Loucy (cell line): ENCODE measurements around the gene PRM1.

Source experiments
- H2AFZ ChIP-seq: fragments of 200-600 bp; sonication (generic); 2 replicates; pipeline ENCODE4 v1.6.0; 2016; ENCODE audit warnings: antibody characterized with exemption, mild to moderate bottlenecking, low read length, moderate library complexity
- H3F3A ChIP-seq: fragments of 200-600 bp; 2 replicates; pipeline ENCODE4 v1.6.0; 2016; ENCODE audit warnings: antibody characterized with exemption, low read depth, mild to moderate bottlenecking
- H3K27me3 ChIP-seq: fragments of 200-600 bp; sonication (generic); 2 replicates; pipeline ENCODE4 v1.6.1; 2014; ENCODE audit warnings: low read length, mild to moderate bottlenecking; ENCODE audit not compliant: insufficient read depth, poor library complexity, severe bottlenecking
- H3K36me3 ChIP-seq: fragments of 200-600 bp; sonication (generic); 2 replicates; pipeline ENCODE4 v1.6.1; 2016; ENCODE audit warnings: low read length; ENCODE audit not compliant: insufficient read depth
- H3K4me1 ChIP-seq: fragments of 200-600 bp; sonication (generic); 2 replicates; pipeline ENCODE4 v1.5.1; 2014; ENCODE audit warnings: low read length, mild to moderate bottlenecking; ENCODE audit not compliant: insufficient read depth, poor library complexity, severe bottlenecking
- H3K4me2 ChIP-seq: fragments of 200-600 bp; sonication (generic); 2 replicates; pipeline ENCODE4 v1.6.0; 2014; ENCODE audit warnings: antibody characterized with exemption, low read length, low read depth, mild to moderate bottlenecking; ENCODE audit not compliant: poor library complexity, severe bottlenecking
- H3K4me3 ChIP-seq: fragments of 200-600 bp; sonication (generic); 2 replicates; pipeline ENCODE4 v1.5.1; 2014; ENCODE audit warnings: low read length, mild to moderate bottlenecking, mixed read lengths; ENCODE audit not compliant: poor library complexity, severe bottlenecking
- H3K79me2 ChIP-seq: fragments of 200-600 bp; sonication (generic); 2 replicates; pipeline ENCODE4 v1.6.1; 2014; ENCODE audit warnings: low read length; ENCODE audit not compliant: insufficient read depth
- H3K9ac ChIP-seq: fragments of 200-600 bp; sonication (generic); 2 replicates; pipeline ENCODE4 v1.6.0; 2014; ENCODE audit warnings: mild to moderate bottlenecking, low read depth, low read length, moderate library complexity; ENCODE audit not compliant: poor library complexity, severe bottlenecking
- H3K9me2 ChIP-seq: fragments of 200-600 bp; sonication (generic); replicated peaks from 2 replicates; pipeline ENCODE4 v1.6.1; 2016; ENCODE audit warnings: low read depth, low read length, mixed read lengths
- H3K9me3 ChIP-seq: fragments of 200-600 bp; sonication (generic); 2 replicates; pipeline ENCODE4 v1.6.1; 2014; ENCODE audit warnings: mild to moderate bottlenecking, antibody characterized with exemption, low read length, low read depth; ENCODE audit not compliant: insufficient read depth
- H4K20me1 ChIP-seq: fragments of 200-600 bp; sonication (generic); 2 replicates; pipeline ENCODE4 v1.6.0; 2014; ENCODE audit warnings: antibody characterized with exemption, low read length, mild to moderate bottlenecking; ENCODE audit not compliant: insufficient read depth, poor library complexity, severe bottlenecking
- EZH2phosphoT487 ChIP-seq: fragments of 200-600 bp; IDR thresholded peaks from 2 replicates; pipeline ENCODE4 v1.6.1; 2018; ENCODE audit warnings: antibody characterized with exemption, mild to moderate bottlenecking, moderate library complexity, borderline replicate concordance
- TF ChIP-seq, protein P1 (sequence below): fragments of 200-600 bp; sonication (generic); conservative IDR thresholded peaks from 2 replicates; pipeline ENCODE4 v1.5.1; 2014; ENCODE audit warnings: mild to moderate bottlenecking, antibody characterized with exemption, low read length

PRM1 gene

GRCh38 chr16:11268921-11269375 is 12.2 kb downstream of the PRM1 start, which contains the start of gene TNP2:
Gene TNP2 (minus strand): TSS chr16:11269325. CDS start chr16:11269262, 63 bp downstream.
- TF ChIP-seq, protein P1, sequence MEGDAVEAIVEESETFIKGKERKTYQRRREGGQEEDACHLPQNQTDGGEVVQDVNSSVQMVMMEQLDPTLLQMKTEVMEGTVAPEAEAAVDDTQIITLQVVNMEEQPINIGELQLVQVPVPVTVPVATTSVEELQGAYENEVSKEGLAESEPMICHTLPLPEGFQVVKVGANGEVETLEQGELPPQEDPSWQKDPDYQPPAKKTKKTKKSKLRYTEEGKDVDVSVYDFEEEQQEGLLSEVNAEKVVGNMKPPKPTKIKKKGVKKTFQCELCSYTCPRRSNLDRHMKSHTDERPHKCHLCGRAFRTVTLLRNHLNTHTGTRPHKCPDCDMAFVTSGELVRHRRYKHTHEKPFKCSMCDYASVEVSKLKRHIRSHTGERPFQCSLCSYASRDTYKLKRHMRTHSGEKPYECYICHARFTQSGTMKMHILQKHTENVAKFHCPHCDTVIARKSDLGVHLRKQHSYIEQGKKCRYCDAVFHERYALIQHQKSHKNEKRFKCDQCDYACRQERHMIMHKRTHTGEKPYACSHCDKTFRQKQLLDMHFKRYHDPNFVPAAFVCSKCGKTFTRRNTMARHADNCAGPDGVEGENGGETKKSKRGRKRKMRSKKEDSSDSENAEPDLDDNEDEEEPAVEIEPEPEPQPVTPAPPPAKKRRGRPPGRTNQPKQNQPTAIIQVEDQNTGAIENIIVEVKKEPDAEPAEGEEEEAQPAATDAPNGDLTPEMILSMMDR: no peak
- no peak for TF ChIP-seq EZH2phosphoT487
- Histone ChIP-seq H2AFZ (no peak within 1 kb of the TSS), H3K4me1 (no peaks in the 10 kb centered on the region), H4K20me1 (no peaks in the 10 kb centered on the region), H3K27me3 (no peaks in the 10 kb centered on the region), H3K36me3 (no peaks in the 10 kb centered on the region), H3K9me2 (no peaks in the 10 kb centered on the region), H3K79me2 (no peaks in the 10 kb centered on the region), H3K9ac (no peak within 1 kb of the TSS), H3K9me3 (no peaks in the 10 kb centered on the region), H3K4me2 (no peak within 1 kb of the TSS), H3F3A (no peaks in the 10 kb centered on the region), H3K4me3 (no peak within 1 kb of the TSS)

DNA sequence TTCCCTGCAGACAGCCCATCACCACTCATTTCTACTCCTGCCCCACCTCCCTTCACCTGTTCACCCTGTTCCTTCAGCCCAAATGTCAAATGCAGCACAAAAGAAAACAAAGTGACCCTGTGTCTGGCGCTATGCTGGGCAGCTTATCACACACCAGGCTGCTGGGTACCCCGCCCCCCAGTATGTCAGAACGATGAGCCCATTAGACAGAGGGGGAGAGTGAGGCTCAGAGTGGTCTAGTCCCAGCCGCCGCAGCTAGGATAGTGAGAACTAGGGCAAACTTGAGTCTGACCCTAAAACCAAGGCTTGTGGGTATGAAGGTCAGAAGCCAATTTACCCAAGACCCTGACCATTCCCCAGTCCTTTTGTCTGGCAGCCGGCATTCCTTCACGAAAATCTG is 16.0 kb downstream of the PRM1 start:
- TF ChIP-seq, protein P1: no peak
- TF ChIP-seq EZH2phosphoT487: no peak
- H3K4me2 ChIP-seq: no peak overlapping the region
- no peaks in the 10 kb centered on the region for H3K4me1 ChIP-seq

GRCh38 chr16:11264155-11264832 is 16.8 kb downstream of the PRM1 start:
- Histone ChIP-seq H3K9me3 (no peaks in the 10 kb centered on the region), H4K20me1 (no peaks in the 10 kb centered on the region), H3K79me2 (no peaks in the 10 kb centered on the region), H3K27me3 (no peaks in the 10 kb centered on the region), H3K9ac (no peak overlapping the region), H3K4me1 (no peaks in the 10 kb centered on the region), H3F3A (no peaks in the 10 kb centered on the region), H3K4me2 (no peak overlapping the region), H3K4me3 (no peak overlapping the region), H2AFZ (no peak overlapping the region), H3K9me2 (no peaks in the 10 kb centered on the region), H3K36me3 (no peaks in the 10 kb centered on the region)
- TF ChIP-seq EZH2phosphoT487: no peak
- TF ChIP-seq, protein P1: no peak

More for the DNA sequence above, 16.0 kb downstream of the PRM1 start:
- Histone ChIP-seq H4K20me1 (no peaks in the 10 kb centered on the region), H3K79me2 (no peaks in the 10 kb centered on the region), H3K36me3 (no peaks in the 10 kb centered on the region), H2AFZ (no peak overlapping the region), H3F3A (no peaks in the 10 kb centered on the region), H3K9ac (no peak overlapping the region), H3K27me3 (no peaks in the 10 kb centered on the region), H3K9me3 (no peaks in the 10 kb centered on the region), H3K9me2 (no peaks in the 10 kb centered on the region), H3K4me3 (no peak overlapping the region)
